Upper lobe of left lung (tissue), 6 donors: ENCODE data around the gene SH3GL3. TPM values are rescaled to one million over a fixed set of nuclear protein-coding genes. Genes with fewer than 3 reads are reported as not detected.

Experiments
- ATAC-seq, 2 donors: fragments of 200-7000 bp; cut with Tn5 transposase; one replicate each; pipeline ENCODE4 v1.9.1; 2022; ENCODE audit warnings: mild to moderate bottlenecking in 2 of 2, moderate library complexity in 2 of 2; ENCODE audit not compliant: low FRiP score in 2 of 2
- DNase-seq, 2 donors: peaks; one replicate each; pipeline ENCODE4 v3.0.0-alpha.2; 2019 to 2020
- H3K27ac ChIP-seq, 4 donors: fragments of 200-600 bp; sonication (generic); one replicate each; pipeline ENCODE4 v1.5.1; 2016 to 2019
- H3K27me3 ChIP-seq, 4 donors: fragments of 200-600 bp; sonication (generic); one replicate each; pipeline ENCODE4 v1.5.1; 2017 to 2019
- H3K36me3 ChIP-seq, 4 donors: fragments of 200-600 bp; sonication (generic); one replicate each; pipeline ENCODE4 v1.5.1; 2016 to 2019
- H3K4me1 ChIP-seq, 4 donors: fragments of 200-600 bp; sonication (generic); one replicate each; pipeline ENCODE4 v1.5.1; 2018 to 2019
- H3K4me3 ChIP-seq, 4 donors: fragments of 200-600 bp; sonication (generic); one replicate each; pipeline ENCODE4 v1.5.1; 2017 to 2019; ENCODE audit warnings: mild to moderate bottlenecking in 2 of 4, moderate library complexity in 1 of 4
- H3K9me3 ChIP-seq, 4 donors: fragments of 200-600 bp; sonication (generic); one replicate each; pipeline ENCODE4 v1.5.1; 2018 to 2019
- CTCF ChIP-seq, 6 experiments: fragments of 450-650 bp in 4 of 6; fragments of 200-600 bp in 2 of 6; sonication (generic) in 2 of 6; IDR thresholded peaks; one replicate each; pipeline ENCODE4 v1.5.1; 2016 to 2019; ENCODE audit warnings: antibody characterized with exemption in 6 of 6
- EP300 ChIP-seq, 4 donors: sonication (generic); formaldehyde crosslinking; IDR thresholded peaks; one replicate each; pipeline ENCODE4 v1.5.1; 2017; ENCODE audit warnings: antibody characterized with exemption in 4 of 4, control low read depth in 2 of 4
- POLR2A ChIP-seq, 4 donors: fragments of 450-650 bp; IDR thresholded peaks; one replicate each; pipeline ENCODE4 v1.5.1; 2016 to 2017; ENCODE audit warnings: antibody characterized with exemption in 4 of 4, mild to moderate bottlenecking in 2 of 4
- POLR2AphosphoS5 ChIP-seq, 2 donors: sonication (generic); formaldehyde crosslinking; IDR thresholded peaks; one replicate each; pipeline ENCODE4 v1.5.1; 2017; ENCODE audit warnings: antibody characterized with exemption in 2 of 2
- WGBS, 2 donors: methylation state at CpG; one replicate each; pipeline ENCODE4 v1.1.5; 2017 to 2018; 5-methylcytosine and 5-hydroxymethylcytosine counted together
- total RNA-seq, 6 donors: library from RNA; depleted of rRNA in 4 of 6; stranded (reverse); fragments of >200 nt in 4 of 6; gene quantifications; one replicate each; pipeline versions ENCODE4 v1.1.0 to v1.2.1, GENCODE V29; 2016 to 2021
- donor health status: DM: no; HTN: no; CAD: no; lungs with moderate emphysema.
- donor health status: DM: no; HTN: yes; CAD: no; lungs with severe emphysema.

Gene SH3GL3
- total RNA-seq, 6 donors from 2014 or later = 1.8 to 5.5 (median 2.2) TPM; not detected in 1

GRCh38 chr15:83484636-83485035 lies 37.5 kb downstream of the SH3GL3 start:
- TF ChIP-seq EP300 (IDR thresholded peaks at IDR 0.05) (no peak), POLR2AphosphoS5 (IDR thresholded peaks at IDR 0.05) (no peak), POLR2A (IDR thresholded peaks at IDR 0.05) (no peak), CTCF (IDR thresholded peaks at IDR 0.05) (no peak)
- 85 to 94% methylated on average over 2 of the region's 2 CpGs for WGBS, 2 donors
- Histone ChIP-seq H3K27me3 (no peaks in the 10 kb centered on the region), H3K27ac (no peak overlapping the region), H3K4me3 (no peak overlapping the region), H3K4me1 (no peaks in the 10 kb centered on the region), H3K9me3 (no peaks in the 10 kb centered on the region), H3K36me3 (no peaks in the 10 kb centered on the region)
- DNase-seq (no peak), ATAC-seq (no peak)

GRCh38 chr15:83486363-83486762 lies 39.2 kb downstream of the SH3GL3 start:
- Histone ChIP-seq H3K9me3 (no peaks in the 10 kb centered on the region), H3K36me3 (no peaks in the 10 kb centered on the region), H3K4me1 (no peaks in the 10 kb centered on the region), H3K4me3 (no peak overlapping the region), H3K27me3 (no peaks in the 10 kb centered on the region), H3K27ac (no peak overlapping the region)
- no peak for TF ChIP-seq CTCF (IDR thresholded peaks at IDR 0.05)
- no peak for TF ChIP-seq POLR2A (IDR thresholded peaks at IDR 0.05)
- TF ChIP-seq POLR2AphosphoS5 (IDR thresholded peaks at IDR 0.05) = no peak
- TF ChIP-seq EP300 (IDR thresholded peaks at IDR 0.05) = no peak
- ATAC-seq = no peak
- no peak for DNase-seq

GRCh38 chr15:83487519-83487918 lies 40.4 kb downstream of the SH3GL3 start:
- DNase-seq = no peak
- H3K4me1 ChIP-seq = no peaks in the 10 kb centered on the region
- no peak for TF ChIP-seq POLR2AphosphoS5 (IDR thresholded peaks at IDR 0.05)
- no peak for TF ChIP-seq EP300 (IDR thresholded peaks at IDR 0.05)
- no peak for TF ChIP-seq POLR2A (IDR thresholded peaks at IDR 0.05)
- no peak for TF ChIP-seq CTCF (IDR thresholded peaks at IDR 0.05)
- H3K27me3 ChIP-seq = no peaks in the 10 kb centered on the region
- H3K4me3 ChIP-seq = no peak overlapping the region
- no peaks in the 10 kb centered on the region for H3K9me3 ChIP-seq
- 75 to 98% methylated on average over 3 of the region's 3 CpGs for WGBS, 2 donors
- H3K27ac ChIP-seq = no peak overlapping the region
- ATAC-seq = no peak
- no peaks in the 10 kb centered on the region for H3K36me3 ChIP-seq

- H3K36me3 ChIP-seq = no peaks in the 10 kb centered on the region
Measured at GRCh38 chr15:83489690-83490089, 42.5 kb downstream of the SH3GL3 start.

More at GRCh38 chr15:83489690-83490089, 42.5 kb downstream of the SH3GL3 start:
- WGBS, 2 donors = 83 to 92% methylated on average over 2 of the region's 2 CpGs
- H3K9me3 ChIP-seq = no peaks in the 10 kb centered on the region
- no peak for ATAC-seq
- no peaks in the 10 kb centered on the region for H3K27me3 ChIP-seq
- no peak overlapping the region for H3K27ac ChIP-seq
- no peaks in the 10 kb centered on the region for H3K4me1 ChIP-seq
- H3K4me3 ChIP-seq = no peak overlapping the region
- TF ChIP-seq POLR2AphosphoS5 (IDR thresholded peaks at IDR 0.05) (no peak), POLR2A (IDR thresholded peaks at IDR 0.05) (no peak), EP300 (IDR thresholded peaks at IDR 0.05) (no peak), CTCF (IDR thresholded peaks at IDR 0.05) (no peak)
- DNase-seq = no peak
